Omental fat pad (tissue), 4 donors: Measurements from ENCODE around the gene MMAB. TPM values are rescaled to one million over a fixed set of nuclear protein-coding genes. Genes with fewer than 3 reads are reported as not detected.

Source experiments
- ATAC-seq: fragments of 150-250 bp; one replicate; pipeline ENCODE4 v1.9.1; 2016; ENCODE audit warnings: mild to moderate bottlenecking, moderate library complexity; ENCODE audit not compliant: low FRiP score
- DNase-seq: peaks from one replicate; pipeline ENCODE4 v3.0.0-alpha.2; 2019; ENCODE audit warnings: low spot score
- CTCF ChIP-seq, 3 donors: fragments of 450-650 bp; IDR thresholded peaks; one replicate each; pipeline ENCODE4 v1.5.1; 2016 to 2017; ENCODE audit warnings: antibody characterized with exemption in 3 of 3, mild to moderate bottlenecking in 3 of 3, moderate library complexity in 2 of 3
- total RNA-seq, 4 donors: library from RNA; depleted of rRNA; stranded (reverse); fragments of >200 nt; gene quantifications; one replicate each; pipeline ENCODE4 v1.1.0, GENCODE V29; 2016

MMAB gene
- total RNA-seq, 4 donors from 2014 or later: 20.2 to 38.0 (median 29.1) TPM

- DNase-seq (no peak), ATAC-seq (no peak)
- no peak for TF ChIP-seq CTCF (IDR thresholded peaks at IDR 0.05)
These were observed 14.7 kb downstream of the MMAB start for GRCh38 chr12:109558374-109559199.

DNA sequence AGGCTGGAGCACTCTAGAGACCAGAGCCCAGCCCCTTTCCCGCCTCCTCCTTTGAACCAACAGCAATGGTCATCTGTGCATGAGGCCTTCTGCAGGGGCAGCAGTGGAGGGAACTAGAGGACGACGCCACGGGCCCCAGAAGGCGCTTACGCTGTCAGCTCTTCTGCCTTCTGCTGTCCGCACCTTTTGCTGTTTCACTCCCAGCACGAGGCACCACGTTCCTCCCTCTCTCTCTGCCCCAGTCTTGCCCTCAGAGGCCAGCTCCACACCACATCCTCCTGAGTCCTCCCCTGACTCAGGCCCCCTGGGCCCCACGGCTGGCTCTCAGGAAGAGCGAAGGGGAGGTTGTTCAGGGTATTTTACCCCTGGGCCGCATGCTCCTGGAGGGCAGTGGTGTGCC, 15.5 kb downstream of the MMAB start:
- TF ChIP-seq CTCF (IDR thresholded peaks at IDR 0.05): no peak
- ATAC-seq (no peak), DNase-seq (no peak)

DNA sequence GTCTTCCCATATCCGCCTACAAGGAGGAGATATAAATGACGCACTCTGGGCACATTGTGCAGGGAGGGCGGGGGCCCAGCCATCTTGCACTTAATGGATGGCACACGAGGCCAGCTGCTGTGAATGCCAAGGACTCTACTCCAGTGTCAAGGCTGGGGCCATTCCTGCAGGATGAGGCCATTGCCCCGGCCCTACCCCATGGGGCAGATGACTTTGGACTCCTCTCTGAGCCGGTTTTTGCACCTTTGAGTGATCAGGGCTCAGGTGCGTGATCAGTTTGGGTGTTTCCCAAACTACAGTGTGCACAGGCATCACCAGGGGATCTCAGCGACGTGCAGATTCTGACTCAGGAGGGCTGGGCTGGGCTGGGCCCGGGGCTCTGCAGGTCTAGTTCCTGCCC, 16.1 kb downstream of the MMAB start:
- TF ChIP-seq CTCF (IDR thresholded peaks at IDR 0.05): no peak
- ATAC-seq: no peak
- DNase-seq: no peak

GRCh38 chr12:109555431-109556315, 17.6 kb downstream of the MMAB start:
- no peak for ATAC-seq
- no peak for TF ChIP-seq CTCF (IDR thresholded peaks at IDR 0.05)
- no peak for DNase-seq

GRCh38 chr12:109554761-109555160, 18.5 kb downstream of the MMAB start:
- no peak for ATAC-seq
- TF ChIP-seq CTCF (IDR thresholded peaks at IDR 0.05): no peak
- DNase-seq: no peak

DNA sequence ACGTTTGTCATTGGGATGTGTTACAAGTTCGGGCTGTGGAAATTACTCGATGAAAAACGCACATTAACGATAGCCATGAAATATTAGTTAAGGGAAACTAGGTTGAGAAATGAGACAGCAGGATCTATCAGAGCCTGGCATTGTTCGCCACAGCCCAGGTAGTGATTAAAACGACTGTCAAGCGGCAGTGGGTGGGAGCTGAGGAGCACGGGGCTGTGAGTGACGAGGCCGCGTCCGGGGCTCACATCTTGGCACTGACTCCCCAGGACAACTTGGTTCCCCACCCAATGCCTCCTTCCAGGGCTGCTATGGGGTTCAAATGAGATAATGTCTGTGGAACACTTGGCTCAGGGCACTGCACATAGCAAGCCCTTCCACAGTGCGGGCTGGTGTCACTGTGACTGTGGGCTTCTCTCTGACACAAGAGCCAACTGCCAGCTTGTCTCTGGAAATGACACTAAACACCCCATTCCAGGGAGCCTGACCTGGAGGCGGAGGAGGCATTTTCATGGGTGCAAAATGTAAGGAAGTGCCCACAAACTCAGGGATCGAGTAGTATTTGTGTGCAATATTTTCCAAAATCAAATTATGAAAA, 19.3 kb downstream of the MMAB start:
- DNase-seq (no peak), ATAC-seq (no peak)
- TF ChIP-seq CTCF (IDR thresholded peaks at IDR 0.05): no peak
